Neural crest cell (in vitro differentiated cells): ENCODE data around the gene SPAAR. TPM values are rescaled to one million over a fixed set of nuclear protein-coding genes. Genes with fewer than 3 reads are reported as not detected.

Experiments used
- DNase-seq: peaks from one replicate; pipeline ENCODE4 v3.0.0; 2021; ENCODE audit warnings: low read depth, mixed read lengths, low spot score
- H3K27ac Mint-ChIP-seq: one replicate; pipeline ENCODE4 v1.8.0; 2021; ENCODE audit warnings: mild to moderate bottlenecking, mixed read lengths; ENCODE audit not compliant: unreplicated experiment
- H3K27me3 Mint-ChIP-seq: 2 replicates; pipeline ENCODE4 v1.8.0; 2021; ENCODE audit warnings: low read depth, mild to moderate bottlenecking, mixed read lengths
- H3K36me3 Mint-ChIP-seq: 2 replicates; pipeline ENCODE4 v1.8.0; 2021; ENCODE audit warnings: low read depth, mild to moderate bottlenecking, mixed read lengths
- H3K4me1 Mint-ChIP-seq: 2 replicates; pipeline ENCODE4 v1.8.0; 2021; ENCODE audit warnings: mixed read lengths
- H3K4me3 Mint-ChIP-seq: one replicate; pipeline ENCODE4 v1.8.0; 2021; ENCODE audit warnings: mild to moderate bottlenecking, mixed read lengths
- H3K9me3 Mint-ChIP-seq: 2 replicates; pipeline ENCODE4 v1.8.0; 2021; ENCODE audit warnings: mixed read lengths
- CTCF ChIP-seq: fragments of 200-600 bp; sonication (generic); conservative IDR thresholded peaks from 2 replicates; pipeline ENCODE4 v1.5.0; 2021; ENCODE audit warnings: antibody characterized with exemption, mild to moderate bottlenecking
- total RNA-seq: library from RNA; stranded (reverse); gene quantifications from 2 replicates; pipeline ENCODE4 v1.2.1, GENCODE V29; 2021

SPAAR gene
- total RNA-seq, 1 donor from 2014 or later: not detected

- peak; percentile 87 for TF ChIP-seq CTCF
- Mint-ChIP-seq H3K27me3 (peaks cover 51% of the 10 kb centered on the region), H3K4me3 (peak overlapping the region; percentile 39), H3K9me3 (no peaks in the 10 kb centered on the region), H3K4me1 (peaks cover 5% of the 10 kb centered on the region), H3K36me3 (no peaks in the 10 kb centered on the region), H3K27ac (no peak overlapping the region)
- DNase-seq: peak; percentile 84
Measured at GRCh38 chr9:35945341-35946018, 36.2 kb downstream of the SPAAR start.

- H3K9me3 Mint-ChIP-seq: no peaks in the 10 kb centered on the region
- H3K27ac Mint-ChIP-seq: no peak overlapping the region
- no peaks in the 10 kb centered on the region for H3K36me3 Mint-ChIP-seq
- DNase-seq: no peak
- no peak overlapping the region for H3K4me3 Mint-ChIP-seq
- peaks cover 5% of the 10 kb centered on the region for H3K4me1 Mint-ChIP-seq
- TF ChIP-seq CTCF: no peak
- H3K27me3 Mint-ChIP-seq: peaks cover 52% of the 10 kb centered on the region
Measured at GRCh38 chr9:35948451-35948850, 39.2 kb downstream of the SPAAR start.

- DNase-seq: no peak
- Mint-ChIP-seq H3K27me3 (peaks cover 54% of the 10 kb centered on the region), H3K9me3 (no peaks in the 10 kb centered on the region), H3K27ac (no peak overlapping the region), H3K4me3 (no peak overlapping the region), H3K4me1 (peaks cover 5% of the 10 kb centered on the region), H3K36me3 (no peaks in the 10 kb centered on the region)
- no peak for TF ChIP-seq CTCF
Measured at GRCh38 chr9:35948901-35949318, 39.6 kb downstream of the SPAAR start.

GRCh38 chr9:35951736-35952135 lies 42.4 kb downstream of the SPAAR start:
- Mint-ChIP-seq H3K4me3 (no peak overlapping the region), H3K36me3 (no peaks in the 10 kb centered on the region), H3K9me3 (no peaks in the 10 kb centered on the region), H3K27me3 (peaks cover 58% of the 10 kb centered on the region), H3K27ac (no peak overlapping the region), H3K4me1 (no peaks in the 10 kb centered on the region)
- TF ChIP-seq CTCF: no peak
- no peak for DNase-seq

- Mint-ChIP-seq H3K4me1 (no peaks in the 10 kb centered on the region), H3K27ac (no peak overlapping the region), H3K36me3 (no peaks in the 10 kb centered on the region), H3K9me3 (no peaks in the 10 kb centered on the region), H3K4me3 (no peak overlapping the region), H3K27me3 (peaks cover 64% of the 10 kb centered on the region)
- no peak for TF ChIP-seq CTCF
- no peak for DNase-seq
Measured at GRCh38 chr9:35952526-35953191, 43.4 kb downstream of the SPAAR start.
